Measurements from ENCODE around the gene CROCC2. TPM values are rescaled to one million over a fixed set of nuclear protein-coding genes. Genes with fewer than 3 reads are reported as not detected.
A peak's percentile ranks its signal among the peaks of the same experiment; 100 is the strongest.

The CROCC2 gene
- polyA plus RNA-seq = 0.09 TPM
- long read RNA-seq, donor 1 = 0 reads
- long read RNA-seq, donor 2 = 0 reads
- long read RNA-seq, donor 3 = 0 reads
- long read RNA-seq, donor 4 = 0 reads
- long read RNA-seq, donor 5 = 0 reads
- long read RNA-seq, donor 6 = 0 reads
- long read RNA-seq, donor 7 = 0 reads
- long read RNA-seq, donor 8 = 0 reads
- long read RNA-seq, donor 9 = 0 reads
- long read RNA-seq, donor 10 = 0 reads
- long read RNA-seq, donor 11 = 0 reads

GRCh38 chr2:240906141-240906910 is at the start of gene CROCC2:
Gene CROCC2, plus strand, starts transcription at chr2:240906336. Its CDS starts 178 bp downstream, at chr2:240906514.
- no peak within 1 kb of the TSS for H3K4me3 ChIP-seq (ENCODE audit: low read length)
- H3K4me1 ChIP-seq (ENCODE audit: control insufficient read depth, insufficient read depth, low read length) = peaks cover 10% of the 10 kb centered on the region
- H3K27ac ChIP-seq (ENCODE audit: low read length) = no peak within 1 kb of the TSS
- H3K27me3 ChIP-seq (ENCODE audit: control insufficient read depth, insufficient read depth, low read length) = peaks cover 20% of the 10 kb centered on the region
- no peaks in the 10 kb centered on the region for H3K36me3 ChIP-seq (ENCODE audit: control insufficient read depth, insufficient read depth, low read length)
- peaks cover under 1% of the 10 kb centered on the region for H3K9me3 ChIP-seq (ENCODE audit: control insufficient read depth, low read depth, low read length)
- DNase-seq = no peak
- no CpG with 5 or more reads among the region's 23 CpGs for WGBS (ENCODE audit: insufficient coverage, low lambda C conversion rate)

DNA sequence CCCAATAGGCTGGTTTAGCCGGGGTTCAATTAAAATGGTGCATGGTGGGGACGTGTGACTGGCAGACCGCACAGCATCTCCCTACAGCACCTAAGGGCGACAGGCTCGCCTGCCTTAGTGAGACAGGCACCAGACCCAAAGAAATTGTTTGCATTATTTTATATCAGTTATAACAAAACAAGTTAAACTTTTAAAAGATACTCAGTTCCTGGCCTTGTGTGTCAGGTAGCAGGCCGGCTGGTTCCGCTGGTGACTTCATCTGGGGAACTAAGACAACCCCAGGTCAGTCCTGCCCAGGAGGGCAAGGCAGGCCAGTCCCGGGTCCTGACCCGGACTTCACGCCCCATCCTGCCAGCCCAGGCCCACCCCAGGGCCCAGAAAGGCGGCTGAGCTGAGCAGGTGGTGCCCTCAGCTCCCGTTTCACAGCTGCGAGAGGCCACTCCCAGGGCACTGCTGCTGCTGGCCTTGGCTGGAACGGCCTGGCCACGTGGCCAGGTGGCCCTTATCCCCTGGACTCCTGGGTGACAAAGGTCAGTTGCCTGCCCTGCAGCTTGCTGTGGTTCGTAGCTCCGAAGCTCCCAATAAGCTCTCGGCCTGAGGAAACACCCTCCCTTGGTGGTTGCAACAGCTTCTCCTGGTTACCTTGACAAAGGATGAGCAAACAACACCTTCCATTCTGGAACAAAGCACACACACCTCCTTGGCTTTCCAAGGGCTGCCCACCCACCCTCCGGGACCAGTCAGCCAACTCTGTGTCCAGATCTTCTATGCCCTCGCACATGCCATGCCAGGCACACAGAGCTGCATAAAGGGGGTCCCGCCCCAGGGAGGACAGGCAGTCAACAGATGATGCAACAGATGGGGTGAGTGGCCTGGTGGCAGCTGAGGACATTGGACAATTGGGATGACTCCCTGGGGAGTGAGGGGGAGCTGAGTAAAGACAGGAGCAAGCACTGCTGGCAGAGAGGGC is 48.8 kb upstream of the CROCC2 start:
- no CpG with 5 or more reads among the region's 21 CpGs for WGBS (ENCODE audit: insufficient coverage, low lambda C conversion rate)
- Histone ChIP-seq H3K4me3 (ENCODE audit: low read length) (no peak overlapping the region), H3K27ac (ENCODE audit: low read length) (peak overlapping the region; percentile 50), H3K9me3 (ENCODE audit: control insufficient read depth, low read depth, low read length) (peaks cover 4% of the 10 kb centered on the region), H3K4me1 (ENCODE audit: control insufficient read depth, insufficient read depth, low read length) (peaks cover 15% of the 10 kb centered on the region), H3K27me3 (ENCODE audit: control insufficient read depth, insufficient read depth, low read length) (no peaks in the 10 kb centered on the region), H3K36me3 (ENCODE audit: control insufficient read depth, insufficient read depth, low read length) (no peaks in the 10 kb centered on the region)
- DNase-seq = peak; percentile 82 to 89

DNA sequence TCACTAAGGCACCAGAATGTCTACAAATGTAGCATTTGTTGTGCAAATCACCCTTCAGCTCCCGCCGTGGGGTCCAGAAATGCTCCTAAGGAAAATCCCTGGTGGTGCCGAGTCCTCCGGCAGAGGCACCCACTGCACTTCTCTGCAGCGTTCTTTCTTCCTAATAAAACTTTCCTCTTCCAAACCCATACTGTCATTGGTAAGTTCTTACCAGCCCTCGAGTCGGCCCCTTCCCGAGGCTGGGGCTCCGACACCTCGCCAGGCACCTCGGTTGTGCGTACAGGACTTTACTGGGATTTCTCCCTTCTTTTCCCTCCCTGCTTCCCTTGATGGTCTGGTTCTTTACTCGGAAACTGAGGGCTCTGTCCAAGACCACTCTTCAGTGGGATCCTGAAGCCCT is 47.8 kb upstream of the CROCC2 start:
- WGBS (ENCODE audit: insufficient coverage, low lambda C conversion rate) = no CpG with 5 or more reads among the region's 13 CpGs
- peaks cover 15% of the 10 kb centered on the region for H3K4me1 ChIP-seq (ENCODE audit: control insufficient read depth, insufficient read depth, low read length)
- peaks cover 4% of the 10 kb centered on the region for H3K9me3 ChIP-seq (ENCODE audit: control insufficient read depth, low read depth, low read length)
- H3K27ac ChIP-seq (ENCODE audit: low read length) = no peak overlapping the region
- H3K4me3 ChIP-seq (ENCODE audit: low read length) = no peak overlapping the region
- no peaks in the 10 kb centered on the region for H3K27me3 ChIP-seq (ENCODE audit: control insufficient read depth, insufficient read depth, low read length)
- DNase-seq = no peak
- H3K36me3 ChIP-seq (ENCODE audit: control insufficient read depth, insufficient read depth, low read length) = no peaks in the 10 kb centered on the region

DNA sequence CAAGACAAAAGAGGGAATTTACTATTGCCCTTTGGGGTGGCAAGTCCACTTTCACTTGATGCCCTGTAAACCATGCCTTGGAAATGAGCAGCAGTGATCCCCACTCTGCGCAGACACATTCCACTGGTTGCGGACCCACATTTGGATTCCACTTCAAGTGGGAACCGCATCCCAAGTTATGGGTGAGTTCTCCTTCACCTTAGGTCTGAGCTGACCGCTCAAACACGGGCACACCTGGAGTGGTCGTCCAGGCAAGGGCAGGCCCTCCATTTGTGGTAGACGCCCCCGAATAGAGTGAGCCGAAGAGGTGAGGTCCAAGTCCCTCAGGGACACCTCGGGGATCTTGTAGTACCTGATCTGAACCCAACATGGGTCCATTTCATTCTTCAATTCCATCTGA is 47.3 kb upstream of the CROCC2 start:
- Histone ChIP-seq H3K27me3 (ENCODE audit: control insufficient read depth, insufficient read depth, low read length) (no peaks in the 10 kb centered on the region), H3K4me3 (ENCODE audit: low read length) (no peak overlapping the region), H3K27ac (ENCODE audit: low read length) (no peak overlapping the region), H3K36me3 (ENCODE audit: control insufficient read depth, insufficient read depth, low read length) (no peaks in the 10 kb centered on the region), H3K9me3 (ENCODE audit: control insufficient read depth, low read depth, low read length) (peaks cover 4% of the 10 kb centered on the region), H3K4me1 (ENCODE audit: control insufficient read depth, insufficient read depth, low read length) (peaks cover 15% of the 10 kb centered on the region)
- WGBS (ENCODE audit: insufficient coverage, low lambda C conversion rate) = 93% methylated on average over 3 of the region's 10 CpGs
- DNase-seq = no peak

- no peaks in the 10 kb centered on the region for H3K27me3 ChIP-seq (ENCODE audit: control insufficient read depth, insufficient read depth, low read length)
- no peaks in the 10 kb centered on the region for H3K9me3 ChIP-seq (ENCODE audit: control insufficient read depth, low read depth, low read length)
- H3K36me3 ChIP-seq (ENCODE audit: control insufficient read depth, insufficient read depth, low read length) = no peaks in the 10 kb centered on the region
- H3K4me1 ChIP-seq (ENCODE audit: control insufficient read depth, insufficient read depth, low read length) = peaks cover 15% of the 10 kb centered on the region
- no peak for DNase-seq
- no peak overlapping the region for H3K4me3 ChIP-seq (ENCODE audit: low read length)
- H3K27ac ChIP-seq (ENCODE audit: low read length) = no peak overlapping the region
- no CpG with 5 or more reads among the region's 2 CpGs for WGBS (ENCODE audit: insufficient coverage, low lambda C conversion rate)
Observed at GRCh38 chr2:240861547-240861946, 44.6 kb upstream of the CROCC2 start.

DNA sequence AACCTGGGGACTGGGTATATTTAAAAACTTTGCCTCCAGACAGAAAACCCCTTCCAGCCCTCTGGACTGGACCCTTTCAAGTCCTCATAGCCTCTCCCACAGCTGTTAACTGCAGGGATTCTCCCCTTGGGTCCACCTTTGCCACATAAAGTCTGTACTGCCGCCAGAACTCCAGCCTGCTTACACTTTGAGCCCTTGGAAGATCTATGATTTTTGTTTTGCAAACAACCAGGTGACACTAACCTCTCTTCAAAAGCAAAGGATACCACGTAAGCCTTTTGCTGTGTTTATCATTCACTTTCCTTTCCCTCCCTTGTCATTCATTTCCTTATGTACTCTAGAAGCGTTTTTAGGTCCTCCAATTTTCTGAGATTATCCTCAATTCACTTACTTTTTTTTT is 41.7 kb upstream of the CROCC2 start:
- Histone ChIP-seq H3K4me3 (ENCODE audit: low read length) (no peak overlapping the region), H3K27ac (ENCODE audit: low read length) (no peak overlapping the region), H3K9me3 (ENCODE audit: control insufficient read depth, low read depth, low read length) (no peaks in the 10 kb centered on the region), H3K36me3 (ENCODE audit: control insufficient read depth, insufficient read depth, low read length) (no peaks in the 10 kb centered on the region), H3K27me3 (ENCODE audit: control insufficient read depth, insufficient read depth, low read length) (no peaks in the 10 kb centered on the region), H3K4me1 (ENCODE audit: control insufficient read depth, insufficient read depth, low read length) (no peaks in the 10 kb centered on the region)
- WGBS (ENCODE audit: insufficient coverage, low lambda C conversion rate) = 74% methylated on average over 2 of the region's 3 CpGs
- DNase-seq = no peak

DNA sequence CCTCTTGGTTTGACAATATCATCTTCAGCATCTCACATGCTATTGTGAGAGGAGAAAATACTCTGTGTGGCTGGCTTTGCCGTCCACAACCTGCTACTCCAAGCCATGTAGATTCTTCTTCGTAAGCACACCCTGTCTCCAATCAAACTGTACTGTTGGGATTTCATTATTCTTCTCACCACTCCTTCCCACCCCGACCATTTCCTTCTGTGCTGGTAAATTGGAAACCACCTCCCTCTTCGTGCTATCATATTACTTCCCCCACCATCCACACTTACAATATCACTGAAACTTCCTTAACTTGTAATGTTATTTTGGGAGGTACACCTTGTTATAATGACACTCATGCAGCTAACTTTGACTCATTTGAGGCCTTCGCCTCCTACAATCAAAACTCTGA is 40.7 kb upstream of the CROCC2 start:
- 68% methylated on average over 3 of the region's 5 CpGs for WGBS (ENCODE audit: insufficient coverage, low lambda C conversion rate)
- Histone ChIP-seq H3K27me3 (ENCODE audit: control insufficient read depth, insufficient read depth, low read length) (no peaks in the 10 kb centered on the region), H3K36me3 (ENCODE audit: control insufficient read depth, insufficient read depth, low read length) (no peaks in the 10 kb centered on the region), H3K9me3 (ENCODE audit: control insufficient read depth, low read depth, low read length) (no peaks in the 10 kb centered on the region), H3K4me1 (ENCODE audit: control insufficient read depth, insufficient read depth, low read length) (no peaks in the 10 kb centered on the region), H3K27ac (ENCODE audit: low read length) (no peak overlapping the region), H3K4me3 (ENCODE audit: low read length) (no peak overlapping the region)
- no peak for DNase-seq

- no CpG with 5 or more reads among the region's 21 CpGs for WGBS (ENCODE audit: insufficient coverage, low lambda C conversion rate)
- Histone ChIP-seq H3K27ac (ENCODE audit: low read length) (no peak within 1 kb of the TSS), H3K4me3 (ENCODE audit: low read length) (no peak within 1 kb of the TSS), H3K27me3 (ENCODE audit: control insufficient read depth, insufficient read depth, low read length) (no peaks in the 10 kb centered on the region), H3K9me3 (ENCODE audit: control insufficient read depth, low read depth, low read length) (peaks cover 5% of the 10 kb centered on the region), H3K4me1 (ENCODE audit: control insufficient read depth, insufficient read depth, low read length) (peaks cover 4% of the 10 kb centered on the region), H3K36me3 (ENCODE audit: control insufficient read depth, insufficient read depth, low read length) (no peaks in the 10 kb centered on the region)
- peak in 1 of 2 donors; percentile 37 for DNase-seq
Observed at GRCh38 chr2:240868286-240869108, 37.6 kb upstream of the CROCC2 start, which contains the start of gene AGXT. Gene AGXT, plus strand, starts transcription at chr2:240868824. Its CDS starts 42 bp downstream, at chr2:240868866.

- Histone ChIP-seq H3K36me3 (ENCODE audit: control insufficient read depth, insufficient read depth, low read length) (no peaks in the 10 kb centered on the region), H3K4me1 (ENCODE audit: control insufficient read depth, insufficient read depth, low read length) (peaks cover 11% of the 10 kb centered on the region), H3K27ac (ENCODE audit: low read length) (no peak overlapping the region), H3K27me3 (ENCODE audit: control insufficient read depth, insufficient read depth, low read length) (no peaks in the 10 kb centered on the region), H3K9me3 (ENCODE audit: control insufficient read depth, low read depth, low read length) (peaks cover 5% of the 10 kb centered on the region), H3K4me3 (ENCODE audit: low read length) (no peak overlapping the region)
- whole genome bisulfite sequencing (ENCODE audit: insufficient coverage, low lambda C conversion rate) = no CpG with 5 or more reads among the region's 25 CpGs
- no peak for DNase-seq
Observed at GRCh38 chr2:240869109-240869955, 36.8 kb upstream of the CROCC2 start.

Measured in large intestine (tissue), 12 donors.